K562 (cell line): ENCODE data around the gene ZNF460. TPM values are rescaled to one million over a fixed set of nuclear protein-coding genes. Genes with fewer than 3 reads are reported as not detected.

ENCODE experiments used
- FOXA1 ChIP-seq: fragments of 450-650 bp; IDR thresholded peaks from 2 replicates; pipeline ENCODE4 v1.6.1; 2016; ENCODE audit warnings: mild to moderate bottlenecking, borderline replicate concordance
- HMG20A ChIP-seq: fragments of 450-650 bp; formaldehyde crosslinking; conservative IDR thresholded peaks from 2 replicates; pipeline ENCODE4 v1.4.0; 2020; ENCODE audit warnings: mild to moderate bottlenecking, mixed read lengths
- MEF2D ChIP-seq: conservative IDR thresholded peaks from 2 replicates; pipeline ENCODE4 v1.6.1; 2016; ENCODE audit warnings: low read depth, missing genetic modification characterization, missing compliant biosample characterization
- NEUROD1 ChIP-seq: fragments of 150-350 bp; IDR thresholded peaks from 2 replicates; pipeline ENCODE4 v1.6.1; 2014; ENCODE audit warnings: borderline replicate concordance, low read length, low read depth; ENCODE audit not compliant: partially characterized antibody
- RUNX1 ChIP-seq: sonication (generic); IDR thresholded peaks from 2 replicates; pipeline ENCODE4 v1.6.1; 2016; ENCODE audit warnings: antibody characterized with exemption, low read depth
- SRSF7 ChIP-seq: fragments of 200-400 bp; formaldehyde crosslinking; optimal IDR thresholded peaks from 2 replicates; pipeline ENCODE3; 2017; ENCODE audit warnings: mild to moderate bottlenecking, low read depth, low read length
- TARDBP ChIP-seq: fragments of 450-650 bp; IDR thresholded peaks from 2 replicates; pipeline ENCODE4 v1.6.1; 2016
- TRIM24 ChIP-seq, 2 experiments: fragments of 450-650 bp; IDR thresholded peaks; 2 replicates each; pipeline ENCODE4 v1.6.1; 2016
- ZNF551 ChIP-seq: fragments of 250-450 bp; sonication (Bioruptor Pico); IDR thresholded peaks from 2 replicates; pipeline ENCODE4 v1.5.0; 2021; ENCODE audit warnings: mild to moderate bottlenecking, moderate library complexity
- polyA plus RNA-seq, 8 experiments: library from polyadenylated mRNA; depleted of rRNA in 4 of 8; stranded (reverse) in 5 of 8; unstranded in 3 of 8; fragments of >200 nt; fragmentation: Nextera tagmentation in 2 of 8; fragmentation: Illumina TruSeq in 1 of 8; extraction: Ambion mirVana in 2 of 8; extraction: Trizol in 1 of 8; gene quantifications; 2 replicates each; pipeline versions ENCODE4 v1.2.1 to v1.2.3, GENCODE V29; 2011 to 2014; ENCODE audit warnings: inconsistent platforms in 1 of 8, missing spikeins in 1 of 8
- total RNA-seq, 7 experiments: library from RNA; depleted of rRNA in 6 of 7; stranded (reverse); fragments of >200 nt in 6 of 7; fragmentation: Illumina TruSeq in 2 of 7; extraction: Trizol in 2 of 7; gene quantifications; 2 replicates each; pipeline versions ENCODE4 v1.2.1 to v1.2.3, GENCODE V29; 2011 to 2021; ENCODE audit warnings: low replicate concordance in 1 of 7
- TF ChIP-seq, protein P1 (sequence below): fragments of 250-450 bp; sonication (Bioruptor Pico); IDR thresholded peaks from 2 replicates; pipeline ENCODE4 v1.4.0; 2020
- TF ChIP-seq, protein P2 (sequence below): fragments of 450-650 bp; IDR thresholded peaks from 2 replicates; pipeline ENCODE4 v1.6.1; 2016; ENCODE audit warnings: low read depth, mild to moderate bottlenecking, moderate library complexity
- TF ChIP-seq, protein P3 (sequence below): fragments of 250-450 bp; sonication (Bioruptor Pico); IDR thresholded peaks from 2 replicates; pipeline ENCODE4 v1.8.0; 2022; ENCODE audit warnings: inconsistent platforms, mild to moderate bottlenecking, moderate library complexity, borderline replicate concordance
- TF ChIP-seq, protein P4 (sequence below): fragments of 450-650 bp; formaldehyde crosslinking; IDR thresholded peaks from 2 replicates; pipeline ENCODE4 v1.4.0; 2022; ENCODE audit warnings: mild to moderate bottlenecking, moderate library complexity
- TF ChIP-seq, protein P5 (sequence below): fragments of 450-650 bp; IDR thresholded peaks from 2 replicates; pipeline ENCODE4 v1.6.1; 2016; ENCODE audit warnings: antibody characterized with exemption
- TF ChIP-seq, protein P6 (sequence below): fragments of 200-800 bp; sonication (Bioruptor generic); IDR thresholded peaks from 2 replicates; pipeline ENCODE4 v1.6.1; 2017; ENCODE audit warnings: missing genetic modification characterization, missing compliant biosample characterization

ZNF460 gene
- total and polyA plus RNA-seq, 9 of the 15 experiments (the other 6 are each of a cell fraction or from before 2014, with no cell fraction given) = 0.45 to 36.2 (median 16.6) TPM

DNA sequence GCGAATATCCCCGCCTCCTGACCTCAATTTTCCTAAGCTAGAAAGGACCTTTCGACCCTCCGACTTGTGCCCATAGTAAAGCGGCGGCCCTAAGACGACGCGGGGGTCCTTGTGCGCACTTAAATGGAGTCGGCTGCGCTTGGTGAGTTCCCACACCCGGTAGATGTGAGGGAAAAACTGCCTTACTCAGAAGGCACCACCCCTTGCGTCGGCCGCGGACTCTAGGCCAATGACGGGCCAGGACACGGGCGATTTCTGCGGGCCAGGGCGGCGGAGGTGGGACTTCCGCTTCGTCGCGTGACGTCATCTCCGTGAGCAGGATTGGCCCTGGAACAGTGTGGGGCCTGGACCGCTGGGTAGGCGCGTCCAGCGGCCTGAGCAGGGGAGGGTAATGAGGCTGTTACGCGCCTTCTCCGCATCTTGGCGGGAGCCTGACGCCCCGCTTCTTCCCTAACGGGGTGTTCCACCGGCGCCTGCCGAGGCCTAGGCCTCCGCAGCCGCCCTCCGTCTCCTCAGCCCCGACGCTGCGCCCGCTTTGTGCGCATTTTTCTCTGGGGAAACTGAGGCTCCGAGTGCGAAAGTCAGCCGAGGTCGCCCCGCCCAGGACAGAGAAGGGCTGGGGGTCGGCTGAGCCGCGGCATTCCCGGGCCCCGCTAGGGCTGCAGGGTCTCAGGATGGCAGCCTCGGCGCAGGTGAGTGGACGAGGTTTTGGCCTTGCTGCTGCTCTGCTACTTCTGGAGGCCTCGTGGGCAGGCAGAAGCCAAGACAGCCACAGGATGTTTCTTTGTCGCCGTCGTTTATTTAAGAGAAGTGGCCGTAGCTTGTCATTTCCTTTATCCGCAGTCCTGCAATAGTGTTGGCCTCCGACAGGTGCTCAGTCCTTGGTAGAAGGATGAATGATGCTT, 40.1 kb downstream of the ZNF460 start, which contains the start of gene ZNF543 (continued):
- TF ChIP-seq, protein P1, sequence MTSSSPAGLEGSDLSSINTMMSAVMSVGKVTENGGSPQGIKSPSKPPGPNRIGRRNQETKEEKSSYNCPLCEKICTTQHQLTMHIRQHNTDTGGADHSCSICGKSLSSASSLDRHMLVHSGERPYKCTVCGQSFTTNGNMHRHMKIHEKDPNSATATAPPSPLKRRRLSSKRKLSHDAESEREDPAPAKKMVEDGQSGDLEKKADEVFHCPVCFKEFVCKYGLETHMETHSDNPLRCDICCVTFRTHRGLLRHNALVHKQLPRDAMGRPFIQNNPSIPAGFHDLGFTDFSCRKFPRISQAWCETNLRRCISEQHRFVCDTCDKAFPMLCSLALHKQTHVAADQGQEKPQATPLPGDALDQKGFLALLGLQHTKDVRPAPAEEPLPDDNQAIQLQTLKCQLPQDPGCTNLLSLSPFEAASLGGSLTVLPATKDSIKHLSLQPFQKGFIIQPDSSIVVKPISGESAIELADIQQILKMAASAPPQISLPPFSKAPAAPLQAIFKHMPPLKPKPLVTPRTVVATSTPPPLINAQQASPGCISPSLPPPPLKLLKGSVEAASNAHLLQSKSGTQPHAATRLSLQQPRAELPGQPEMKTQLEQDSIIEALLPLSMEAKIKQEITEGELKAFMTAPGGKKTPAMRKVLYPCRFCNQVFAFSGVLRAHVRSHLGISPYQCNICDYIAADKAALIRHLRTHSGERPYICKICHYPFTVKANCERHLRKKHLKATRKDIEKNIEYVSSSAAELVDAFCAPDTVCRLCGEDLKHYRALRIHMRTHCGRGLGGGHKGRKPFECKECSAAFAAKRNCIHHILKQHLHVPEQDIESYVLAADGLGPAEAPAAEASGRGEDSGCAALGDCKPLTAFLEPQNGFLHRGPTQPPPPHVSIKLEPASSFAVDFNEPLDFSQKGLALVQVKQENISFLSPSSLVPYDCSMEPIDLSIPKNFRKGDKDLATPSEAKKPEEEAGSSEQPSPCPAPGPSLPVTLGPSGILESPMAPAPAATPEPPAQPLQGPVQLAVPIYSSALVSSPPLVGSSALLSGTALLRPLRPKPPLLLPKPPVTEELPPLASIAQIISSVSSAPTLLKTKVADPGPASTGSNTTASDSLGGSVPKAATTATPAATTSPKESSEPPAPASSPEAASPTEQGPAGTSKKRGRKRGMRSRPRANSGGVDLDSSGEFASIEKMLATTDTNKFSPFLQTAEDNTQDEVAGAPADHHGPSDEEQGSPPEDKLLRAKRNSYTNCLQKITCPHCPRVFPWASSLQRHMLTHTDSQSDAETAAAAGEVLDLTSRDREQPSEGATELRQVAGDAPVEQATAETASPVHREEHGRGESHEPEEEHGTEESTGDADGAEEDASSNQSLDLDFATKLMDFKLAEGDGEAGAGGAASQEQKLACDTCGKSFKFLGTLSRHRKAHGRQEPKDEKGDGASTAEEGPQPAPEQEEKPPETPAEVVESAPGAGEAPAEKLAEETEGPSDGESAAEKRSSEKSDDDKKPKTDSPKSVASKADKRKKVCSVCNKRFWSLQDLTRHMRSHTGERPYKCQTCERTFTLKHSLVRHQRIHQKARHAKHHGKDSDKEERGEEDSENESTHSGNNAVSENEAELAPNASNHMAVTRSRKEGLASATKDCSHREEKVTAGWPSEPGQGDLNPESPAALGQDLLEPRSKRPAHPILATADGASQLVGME (CRISPR knock-in tag) = no peak
- TF ChIP-seq TARDBP = no peak
- TF ChIP-seq, protein P2, sequence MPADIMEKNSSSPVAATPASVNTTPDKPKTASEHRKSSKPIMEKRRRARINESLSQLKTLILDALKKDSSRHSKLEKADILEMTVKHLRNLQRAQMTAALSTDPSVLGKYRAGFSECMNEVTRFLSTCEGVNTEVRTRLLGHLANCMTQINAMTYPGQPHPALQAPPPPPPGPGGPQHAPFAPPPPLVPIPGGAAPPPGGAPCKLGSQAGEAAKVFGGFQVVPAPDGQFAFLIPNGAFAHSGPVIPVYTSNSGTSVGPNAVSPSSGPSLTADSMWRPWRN = no peak
- TF ChIP-seq, protein P3, sequence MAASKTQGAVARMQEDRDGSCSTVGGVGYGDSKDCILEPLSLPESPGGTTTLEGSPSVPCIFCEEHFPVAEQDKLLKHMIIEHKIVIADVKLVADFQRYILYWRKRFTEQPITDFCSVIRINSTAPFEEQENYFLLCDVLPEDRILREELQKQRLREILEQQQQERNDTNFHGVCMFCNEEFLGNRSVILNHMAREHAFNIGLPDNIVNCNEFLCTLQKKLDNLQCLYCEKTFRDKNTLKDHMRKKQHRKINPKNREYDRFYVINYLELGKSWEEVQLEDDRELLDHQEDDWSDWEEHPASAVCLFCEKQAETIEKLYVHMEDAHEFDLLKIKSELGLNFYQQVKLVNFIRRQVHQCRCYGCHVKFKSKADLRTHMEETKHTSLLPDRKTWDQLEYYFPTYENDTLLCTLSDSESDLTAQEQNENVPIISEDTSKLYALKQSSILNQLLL (CRISPR knock-in tag) = no peak
- no peak for TF ChIP-seq NEUROD1
- TF ChIP-seq ZNF551 (CRISPR knock-in tag) = no peak
- TF ChIP-seq, protein P4, sequence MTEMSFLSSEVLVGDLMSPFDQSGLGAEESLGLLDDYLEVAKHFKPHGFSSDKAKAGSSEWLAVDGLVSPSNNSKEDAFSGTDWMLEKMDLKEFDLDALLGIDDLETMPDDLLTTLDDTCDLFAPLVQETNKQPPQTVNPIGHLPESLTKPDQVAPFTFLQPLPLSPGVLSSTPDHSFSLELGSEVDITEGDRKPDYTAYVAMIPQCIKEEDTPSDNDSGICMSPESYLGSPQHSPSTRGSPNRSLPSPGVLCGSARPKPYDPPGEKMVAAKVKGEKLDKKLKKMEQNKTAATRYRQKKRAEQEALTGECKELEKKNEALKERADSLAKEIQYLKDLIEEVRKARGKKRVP (CRISPR knock-in tag) = no peak
- TF ChIP-seq, protein P5, sequence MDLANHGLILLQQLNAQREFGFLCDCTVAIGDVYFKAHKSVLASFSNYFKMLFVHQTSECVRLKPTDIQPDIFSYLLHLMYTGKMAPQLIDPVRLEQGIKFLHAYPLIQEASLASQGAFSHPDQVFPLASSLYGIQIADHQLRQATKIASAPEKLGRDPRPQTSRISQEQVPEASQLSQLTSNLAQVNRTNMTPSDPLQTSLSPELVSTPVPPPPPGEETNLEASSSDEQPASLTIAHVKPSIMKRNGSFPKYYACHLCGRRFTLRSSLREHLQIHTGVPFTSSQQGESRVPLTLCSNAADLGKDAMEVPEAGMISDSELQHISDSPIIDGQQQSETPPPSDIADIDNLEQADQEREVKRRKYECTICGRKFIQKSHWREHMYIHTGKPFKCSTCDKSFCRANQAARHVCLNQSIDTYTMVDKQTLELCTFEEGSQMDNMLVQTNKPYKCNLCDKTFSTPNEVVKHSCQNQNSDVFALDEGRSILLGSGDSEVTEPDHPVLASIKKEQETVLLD = no peak
- no peak for TF ChIP-seq FOXA1
- TF ChIP-seq, protein P6, sequence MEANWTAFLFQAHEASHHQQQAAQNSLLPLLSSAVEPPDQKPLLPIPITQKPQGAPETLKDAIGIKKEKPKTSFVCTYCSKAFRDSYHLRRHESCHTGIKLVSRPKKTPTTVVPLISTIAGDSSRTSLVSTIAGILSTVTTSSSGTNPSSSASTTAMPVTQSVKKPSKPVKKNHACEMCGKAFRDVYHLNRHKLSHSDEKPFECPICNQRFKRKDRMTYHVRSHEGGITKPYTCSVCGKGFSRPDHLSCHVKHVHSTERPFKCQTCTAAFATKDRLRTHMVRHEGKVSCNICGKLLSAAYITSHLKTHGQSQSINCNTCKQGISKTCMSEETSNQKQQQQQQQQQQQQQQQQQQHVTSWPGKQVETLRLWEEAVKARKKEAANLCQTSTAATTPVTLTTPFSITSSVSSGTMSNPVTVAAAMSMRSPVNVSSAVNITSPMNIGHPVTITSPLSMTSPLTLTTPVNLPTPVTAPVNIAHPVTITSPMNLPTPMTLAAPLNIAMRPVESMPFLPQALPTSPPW (CRISPR knock-in tag) = peak; percentile 47; the same call in 1 of the 2 replicates
- no peak for TF ChIP-seq RUNX1
- TF ChIP-seq HMG20A (CRISPR knock-in tag) = no peak
- no peak for TF ChIP-seq MEF2D (tag)
- no peak for TF ChIP-seq TRIM24 (IDR thresholded peaks at IDR 0.05)
- no peak for TF ChIP-seq SRSF7
